Activated CD4-positive, alpha-beta T cell treated with anti-CD3 and anti-CD28 coated beads, Interleukin-2, amount 50 U/mL, for 1 hour (primary cell): ENCODE measurements around the gene SKIC2.
"Not testable (repeated sequence)": the region's sequence is repeated elsewhere in the genome, so short reads cannot be mapped to it uniquely, and the experiment has no call there.

Source experiments
- DNase-seq: peaks from one replicate; pipeline ENCODE4 v3.0.0-alpha.2; 2020

SKIC2 gene

GRCh38 chr6:32005538-32005880 lies 46.5 kb downstream of the SKIC2 start:
- DNase-seq: not testable (repeated sequence)

GRCh38 chr6:32005991-32006529 lies 47.1 kb downstream of the SKIC2 start:
- DNase-seq: not testable (repeated sequence)

GRCh38 chr6:32007086-32007485 lies 48.1 kb downstream of the SKIC2 start:
- DNase-seq: not testable (repeated sequence)

GRCh38 chr6:32008037-32008436 lies 49.1 kb downstream of the SKIC2 start:
- DNase-seq: not testable (repeated sequence)

- not testable (repeated sequence) for DNase-seq
Observed at GRCh38 chr6:32008616-32009015, 49.6 kb downstream of the SKIC2 start.

- not testable (repeated sequence) for DNase-seq
Observed at GRCh38 chr6:32009537-32009936, 50.6 kb downstream of the SKIC2 start.

GRCh38 chr6:32010856-32011530 lies 52.0 kb downstream of the SKIC2 start:
- DNase-seq: not testable (repeated sequence)

GRCh38 chr6:32012941-32013617 lies 54.1 kb downstream of the SKIC2 start:
- not testable (repeated sequence) for DNase-seq

GRCh38 chr6:32013738-32014137 lies 54.8 kb downstream of the SKIC2 start:
- DNase-seq: not testable (repeated sequence)

- DNase-seq: not testable (repeated sequence)
Observed at GRCh38 chr6:32014547-32014946, 55.6 kb downstream of the SKIC2 start, which contains the start of gene C4B. Gene C4B (plus strand): TSS chr6:32014795. CDS start chr6:32014846, 51 bp downstream.
